GM19467 (cell line): Measurements from ENCODE around the gene ASTL.
A peak's percentile ranks its signal among the peaks of the same experiment; 100 is the strongest.
"Not testable (repeated sequence)": the region's sequence is repeated elsewhere in the genome, so short reads cannot be mapped to it uniquely, and the experiment has no call there.

ENCODE experiments used
- ATAC-seq: cut with Tn5 transposase; IDR thresholded peaks from one replicate; pipeline ENCODE4 v1.9.1; 2021; ENCODE audit warnings: mild to moderate bottlenecking, moderate library complexity; ENCODE audit not compliant: unreplicated experiment

The ASTL gene

DNA sequence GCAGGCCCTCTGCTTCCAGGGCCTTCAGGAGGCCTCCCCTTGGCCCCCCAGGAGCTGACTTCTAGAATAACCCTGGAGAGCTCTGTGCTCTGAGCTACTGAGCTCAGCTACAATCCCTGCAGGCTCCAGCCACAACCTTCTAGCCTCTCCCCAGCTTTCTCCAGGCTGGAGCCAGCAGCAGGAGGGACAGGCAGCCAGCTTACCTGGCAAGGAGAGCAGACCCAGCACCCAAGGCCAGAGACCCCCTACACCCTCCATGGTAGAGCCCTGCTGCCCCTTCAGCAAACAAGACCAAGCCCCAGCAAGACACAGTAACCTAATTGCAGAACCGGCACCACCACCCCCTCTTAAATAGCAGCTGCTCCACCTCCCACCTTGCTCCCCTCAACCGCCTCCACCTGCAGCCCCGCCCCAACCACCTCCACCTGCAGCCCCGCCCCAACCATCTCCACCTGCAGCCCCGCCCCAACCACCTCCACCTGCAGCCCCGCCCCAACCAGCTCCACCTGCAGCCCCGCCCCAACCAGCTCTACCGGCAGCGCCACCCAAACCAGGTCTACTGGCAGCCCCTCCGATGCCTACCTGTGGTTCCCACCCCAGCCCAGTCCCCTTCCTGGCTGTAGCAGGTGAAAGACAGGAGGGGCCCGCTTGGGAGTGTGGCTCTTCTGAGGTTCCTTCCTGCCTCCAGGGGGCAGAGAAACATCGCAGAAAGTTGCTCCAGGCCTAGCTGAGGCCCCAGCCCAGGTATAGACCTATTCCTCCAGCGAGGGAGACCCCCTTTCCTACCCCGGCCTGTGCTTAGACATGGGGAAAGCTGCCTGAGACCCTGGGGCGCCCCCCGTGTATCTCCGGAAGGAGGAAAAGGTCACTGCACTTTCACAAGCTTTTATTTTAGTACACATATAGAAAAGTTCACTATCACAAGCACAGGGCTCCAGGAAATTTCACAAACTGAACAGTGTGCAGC, at the start of gene ASTL:
Gene ASTL, minus strand, starts transcription at position 324 of the 967 bp plus-strand sequence. Its CDS starts 66 bp downstream, at position 258.
- ATAC-seq = no peak

DNA sequence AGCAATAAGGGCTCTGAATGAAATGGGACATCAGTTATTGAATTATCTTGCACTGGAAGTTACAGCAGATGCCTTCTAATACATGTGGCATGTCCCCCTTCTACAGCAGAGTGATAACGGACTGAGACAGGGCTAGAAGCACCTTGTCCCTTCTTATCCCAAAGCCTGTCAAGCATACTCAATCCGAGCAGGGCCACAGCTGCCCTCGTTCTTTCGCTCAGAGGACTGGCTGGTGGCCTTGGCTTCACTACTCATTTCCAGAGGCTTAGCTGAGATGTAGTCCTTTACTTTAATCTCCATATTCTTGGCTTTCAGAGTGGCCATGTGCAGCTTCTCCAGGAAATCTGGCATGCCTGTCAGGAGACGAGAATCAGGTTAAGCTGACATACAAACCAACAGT, 48.3 kb upstream of the ASTL start:
- ATAC-seq = no peak

DNA sequence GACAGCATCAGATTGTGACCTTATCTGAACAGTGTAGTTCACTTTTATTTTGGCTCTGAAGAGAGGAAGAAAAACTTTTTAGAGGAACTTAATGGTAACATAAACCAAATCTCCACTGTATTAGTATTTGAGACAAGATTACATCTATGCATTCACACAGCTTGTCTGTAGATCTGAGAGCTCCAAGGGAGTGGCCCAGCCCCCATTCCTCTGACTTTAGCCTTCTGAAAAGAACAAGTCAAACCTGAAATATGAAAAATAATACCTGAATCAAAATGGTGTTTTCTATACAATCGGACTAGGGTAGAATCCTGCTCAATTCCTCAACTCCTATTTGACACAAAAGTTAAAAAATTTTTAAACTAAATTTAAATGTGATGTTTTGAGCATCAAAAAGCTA, 47.2 kb upstream of the ASTL start:
- no peak for ATAC-seq

DNA sequence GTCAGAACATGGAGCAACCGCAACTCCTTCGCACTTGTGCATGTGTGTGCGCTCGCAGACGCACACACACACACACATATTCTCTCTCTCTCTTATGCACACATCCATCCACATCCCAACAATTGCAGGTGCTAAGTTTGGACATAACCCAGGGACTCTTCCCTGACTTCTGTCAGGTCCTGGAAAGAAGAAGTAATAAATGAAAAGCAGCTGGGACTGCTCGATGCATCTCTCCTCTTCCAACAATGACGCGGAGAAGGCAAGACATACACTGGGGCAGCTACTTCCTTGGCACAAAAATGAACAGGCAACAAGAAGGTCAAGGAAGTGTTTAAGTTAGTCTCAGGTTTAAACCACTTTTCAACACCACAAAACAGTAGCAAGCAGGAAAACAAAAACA, 46.7 kb upstream of the ASTL start:
- ATAC-seq = no peak

DNA sequence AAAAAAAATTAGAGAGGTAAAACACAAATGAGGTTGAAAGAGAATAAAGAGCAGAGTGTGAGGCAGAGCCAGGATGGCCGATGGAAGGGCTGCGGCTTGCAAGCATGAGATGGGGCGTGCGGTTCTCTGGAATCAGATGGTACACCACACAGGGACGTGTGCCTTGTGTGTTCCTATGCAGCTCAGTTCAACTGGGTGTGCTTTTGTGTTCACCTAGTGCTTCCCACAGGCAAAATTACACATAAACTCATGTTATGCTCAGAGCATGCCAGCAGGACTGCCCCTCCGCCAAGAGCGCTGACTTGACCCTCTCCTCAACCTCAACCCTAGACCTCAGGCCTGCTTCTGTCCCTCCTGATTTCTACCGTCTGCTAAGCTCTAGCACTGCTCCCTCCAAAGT, 45.9 kb upstream of the ASTL start:
- ATAC-seq = no peak

DNA sequence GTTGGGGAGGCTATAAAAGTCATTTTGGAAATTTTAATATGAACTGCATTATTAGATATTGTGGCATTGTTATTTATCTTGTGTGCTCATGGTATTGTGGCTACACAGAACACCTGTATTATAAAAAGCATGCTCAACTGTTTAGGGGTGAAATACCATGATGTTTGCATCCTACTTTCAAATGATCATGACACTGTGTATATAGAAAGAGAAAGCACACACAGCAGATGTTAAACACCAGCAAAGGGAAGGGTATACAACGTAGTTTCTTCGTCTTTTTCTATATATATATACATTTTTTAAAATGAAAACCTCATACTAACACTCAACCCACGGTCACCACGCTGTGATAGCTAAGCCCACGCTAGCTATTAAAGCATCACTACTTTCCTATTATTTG, 43.2 kb upstream of the ASTL start:
- no peak for ATAC-seq

DNA sequence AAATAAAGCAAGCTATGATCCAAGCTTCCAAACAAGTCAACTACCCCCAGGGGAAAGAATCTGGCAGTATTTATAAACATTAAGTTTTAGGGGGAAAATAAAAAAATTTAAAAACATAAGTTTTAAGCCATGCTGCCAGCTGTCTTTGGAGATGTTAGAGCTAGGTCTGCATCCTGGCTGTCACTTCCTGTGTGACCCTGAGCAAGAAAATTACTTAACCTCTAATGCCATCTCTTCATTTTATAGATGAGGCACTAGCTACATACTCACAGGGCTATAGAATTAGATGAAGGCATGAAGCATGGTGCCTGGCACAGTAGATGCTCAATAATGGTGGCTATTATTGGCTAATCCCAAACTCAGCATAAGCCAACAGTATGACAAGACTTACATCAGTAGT, 42.2 kb upstream of the ASTL start:
- no peak for ATAC-seq

DNA sequence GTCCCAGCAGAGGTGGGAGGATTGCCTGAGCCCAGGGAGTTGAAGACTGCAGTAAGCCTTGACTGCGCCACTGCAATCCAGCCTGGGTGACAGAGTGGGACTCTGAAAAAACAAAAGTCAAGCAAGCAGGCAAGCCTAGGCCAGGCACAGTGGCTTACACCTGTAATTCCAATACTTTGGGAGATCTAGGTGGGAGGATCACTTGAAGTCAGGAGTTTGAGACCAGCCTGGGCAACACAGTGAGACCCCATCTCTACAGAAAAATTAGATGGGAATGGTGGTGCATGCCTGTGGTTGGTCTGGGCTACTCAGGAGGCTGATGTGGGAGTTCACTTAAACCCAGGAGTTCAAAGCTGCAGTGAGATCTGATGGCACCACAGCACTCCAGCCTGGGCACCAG, 41.7 kb upstream of the ASTL start:
- ATAC-seq = no peak

DNA sequence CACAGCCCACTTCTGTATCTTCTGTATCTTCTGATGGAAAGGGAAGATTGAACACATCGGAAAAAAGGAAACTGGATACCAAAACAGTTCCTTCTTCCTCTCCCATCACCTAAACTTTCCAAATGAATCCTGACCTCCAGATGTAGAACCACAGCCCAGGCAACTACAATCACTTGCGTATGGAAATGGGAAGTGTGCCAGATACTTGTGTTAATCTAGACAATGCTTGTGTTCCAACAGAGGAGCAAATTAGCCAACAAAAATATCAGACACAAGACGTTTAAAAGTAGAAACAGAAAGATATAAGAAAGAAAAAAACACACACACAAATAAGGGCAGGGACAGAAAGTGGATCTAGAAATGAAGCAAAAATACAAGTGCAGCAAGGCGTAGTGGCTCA, 38.4 kb upstream of the ASTL start:
- ATAC-seq = no peak

DNA sequence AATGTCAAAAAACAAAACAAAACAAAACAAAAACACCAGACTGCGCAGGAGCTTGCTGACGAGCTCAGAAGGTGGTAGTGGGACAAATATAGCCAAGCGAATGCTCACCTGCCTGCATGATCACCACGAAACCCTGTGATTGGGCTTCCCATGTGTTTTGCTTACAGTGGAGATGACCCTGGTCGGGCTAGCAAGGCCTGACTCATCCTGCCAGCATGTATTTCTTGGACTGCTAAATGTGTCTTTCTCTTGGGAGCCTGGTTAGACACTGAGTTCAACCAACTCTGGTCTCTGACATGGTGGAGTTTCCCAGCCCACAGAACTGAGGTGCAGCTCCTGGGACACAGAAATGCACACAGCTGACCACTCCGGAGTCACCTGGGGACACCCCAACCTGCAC, 37.6 kb upstream of the ASTL start:
- ATAC-seq = no peak

DNA sequence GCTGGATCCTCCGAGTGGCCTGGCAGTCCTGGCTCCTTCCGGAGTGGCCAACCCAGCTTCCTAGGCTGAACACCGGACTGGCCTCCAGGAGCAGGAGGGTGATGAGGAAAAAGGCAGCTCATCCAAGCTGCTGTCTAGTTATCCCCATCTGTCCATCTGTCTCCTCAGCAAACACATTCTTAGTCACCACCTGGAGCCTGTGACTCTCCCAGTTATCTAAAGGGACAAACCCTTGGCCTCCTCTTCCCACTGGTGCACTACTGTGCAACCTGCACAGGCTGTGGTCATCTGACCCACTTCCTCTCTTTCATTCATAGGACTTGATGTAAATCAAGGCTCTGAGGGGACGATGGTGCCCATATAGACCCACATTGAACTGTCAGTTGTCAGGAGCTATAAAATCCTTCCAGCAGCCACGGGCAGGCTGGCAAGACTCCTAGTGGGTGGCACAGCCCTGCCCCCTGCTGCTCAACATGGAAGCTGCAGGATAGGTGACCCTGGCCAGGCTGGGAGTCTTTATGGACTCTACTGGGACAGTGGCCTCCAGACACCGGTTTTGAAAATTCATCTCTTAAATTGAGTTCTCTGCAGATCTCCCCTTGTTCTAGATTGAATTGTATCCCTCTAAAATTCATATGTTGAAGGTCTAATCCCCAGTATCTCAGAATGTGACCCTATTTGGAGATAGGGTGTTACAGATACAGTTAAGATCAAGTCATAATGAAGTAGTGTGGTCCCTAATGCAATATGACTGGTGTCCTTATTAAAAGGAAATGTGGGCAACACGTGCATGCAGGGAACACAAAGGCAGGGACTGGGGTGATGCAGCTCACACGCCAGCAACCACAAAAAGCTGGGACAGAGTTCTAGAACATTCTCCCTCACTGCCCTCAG, 36.2 kb upstream of the ASTL start:
- peak; percentile 76 for ATAC-seq

DNA sequence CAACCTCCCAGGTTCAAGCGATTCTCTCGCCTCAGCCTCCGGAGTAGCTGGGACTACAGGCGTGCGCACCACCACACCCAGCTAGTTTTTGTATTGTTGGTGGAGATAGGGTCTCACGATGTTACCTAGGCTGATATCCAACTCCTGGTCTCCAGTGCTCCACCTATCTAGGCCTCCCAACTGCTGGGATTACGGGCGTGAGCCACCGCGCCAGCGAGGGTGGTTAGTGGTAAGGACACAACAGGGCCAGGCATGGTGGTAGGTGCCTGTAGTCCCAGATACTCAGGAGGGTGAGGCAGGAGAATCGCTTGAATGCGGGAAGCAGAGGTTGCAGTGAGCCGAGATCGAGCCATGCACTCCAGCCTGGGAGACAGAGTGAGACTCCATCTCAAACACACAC, 33.5 kb upstream of the ASTL start:
- ATAC-seq = no peak

DNA sequence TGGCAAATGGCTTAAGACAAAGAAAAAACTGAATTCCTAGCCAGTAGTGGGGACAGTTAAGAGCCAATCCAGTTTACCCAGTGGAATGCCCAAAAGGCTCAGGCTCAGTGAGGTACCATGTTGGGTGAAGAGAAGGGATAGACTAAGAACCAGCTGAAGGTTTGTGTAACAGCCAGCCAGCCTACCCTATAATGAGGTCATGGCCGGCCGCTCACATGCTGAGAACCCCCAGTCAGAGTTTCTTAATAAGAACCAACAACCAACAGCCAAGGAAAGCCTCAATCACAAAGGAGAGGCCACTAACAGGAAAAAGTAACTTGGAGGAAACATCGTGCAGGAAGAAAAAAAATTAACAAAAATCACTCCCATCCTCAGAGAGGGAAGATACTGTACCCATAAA, 32.3 kb upstream of the ASTL start:
- ATAC-seq = no peak

DNA sequence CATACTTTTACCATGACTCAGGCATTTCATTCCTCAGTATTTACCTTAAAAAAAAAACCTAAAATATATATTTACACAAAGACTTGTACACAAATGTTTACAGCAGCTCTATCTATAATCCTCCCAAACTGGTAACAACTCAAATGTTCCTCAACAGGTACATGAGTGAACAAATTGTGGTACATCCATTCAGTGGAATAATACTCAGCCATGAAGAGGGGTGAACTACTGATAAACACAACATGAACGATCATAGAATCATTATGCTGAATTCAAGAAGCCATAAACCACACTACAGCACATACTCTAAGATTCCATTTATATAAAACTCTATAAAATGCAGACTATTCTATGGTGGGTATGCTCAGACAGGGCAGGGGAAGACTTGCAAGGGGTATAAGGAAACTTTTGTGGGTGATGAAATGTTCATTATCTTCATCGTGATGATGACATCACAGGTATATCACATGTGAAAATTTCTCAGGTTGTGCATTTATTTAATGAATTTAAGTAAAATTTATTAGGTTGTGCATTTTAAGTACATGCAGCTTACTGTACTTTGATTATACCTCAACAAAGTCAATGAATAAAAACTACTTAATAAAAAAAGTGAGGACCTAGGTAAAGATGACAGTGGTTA, 31.7 kb upstream of the ASTL start:
- ATAC-seq = no peak

DNA sequence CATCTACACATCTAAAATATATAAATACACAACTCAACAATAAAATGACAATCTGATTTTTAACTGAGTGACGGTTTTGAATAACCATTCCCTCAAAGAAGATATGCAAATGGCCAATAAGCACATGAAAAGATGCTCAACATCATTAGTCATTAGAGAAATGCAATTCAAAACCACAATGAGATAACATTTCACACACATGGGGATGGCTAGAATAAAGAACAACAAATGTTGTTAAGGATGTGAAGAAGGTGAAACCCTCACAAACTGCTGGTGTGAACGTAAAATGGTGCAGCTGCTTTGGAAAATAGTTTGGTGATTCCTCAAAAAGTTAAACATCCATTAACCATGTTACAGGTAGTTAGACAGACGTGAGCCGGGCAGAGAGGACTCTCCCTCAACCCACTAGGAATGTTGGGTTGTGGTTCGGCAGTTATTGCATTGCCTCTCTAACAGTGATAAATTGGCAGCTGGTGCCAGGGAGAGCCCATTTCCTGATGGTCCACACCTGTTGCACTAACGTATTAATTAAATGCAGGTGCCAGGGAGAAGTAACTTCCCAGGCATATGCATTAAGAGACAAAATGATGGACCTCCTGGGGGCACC, 29.2 kb upstream of the ASTL start:
- no peak for ATAC-seq

DNA sequence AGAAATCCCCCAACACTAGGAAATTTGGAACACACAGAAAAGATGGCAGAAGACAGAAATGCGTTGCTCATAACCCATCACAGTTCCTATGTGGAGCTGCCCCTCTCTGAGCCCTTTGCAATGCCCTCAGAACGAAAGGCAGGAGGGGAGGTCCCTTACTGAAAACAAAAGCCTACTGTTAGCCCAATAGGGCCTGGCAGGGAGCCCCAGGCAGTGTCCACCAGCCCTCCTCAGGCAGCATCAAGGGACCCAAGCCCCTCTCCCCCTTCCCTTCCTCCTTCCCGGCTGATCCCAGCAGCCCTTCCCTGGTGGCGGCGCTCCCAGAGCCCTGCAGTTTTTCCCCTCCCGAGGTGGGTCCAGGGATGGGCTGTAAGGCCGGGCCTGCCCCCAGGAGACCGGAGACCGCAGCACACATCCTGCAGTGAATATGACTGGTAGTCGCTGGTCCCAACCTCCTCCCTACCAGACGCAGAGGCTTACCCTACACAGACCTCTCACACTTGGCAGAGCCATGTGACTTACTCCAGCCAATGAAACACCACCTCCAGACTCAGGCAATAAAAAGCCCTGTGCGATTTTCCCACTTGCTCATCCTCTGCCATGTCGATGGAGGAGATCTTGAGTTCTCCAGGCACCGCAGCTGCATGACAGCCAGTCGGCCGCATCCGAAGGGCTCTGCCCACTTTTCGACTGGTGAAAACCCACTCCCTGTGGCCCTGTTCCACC, 26.3 kb upstream of the ASTL start:
- peak; percentile 64 for ATAC-seq

DNA sequence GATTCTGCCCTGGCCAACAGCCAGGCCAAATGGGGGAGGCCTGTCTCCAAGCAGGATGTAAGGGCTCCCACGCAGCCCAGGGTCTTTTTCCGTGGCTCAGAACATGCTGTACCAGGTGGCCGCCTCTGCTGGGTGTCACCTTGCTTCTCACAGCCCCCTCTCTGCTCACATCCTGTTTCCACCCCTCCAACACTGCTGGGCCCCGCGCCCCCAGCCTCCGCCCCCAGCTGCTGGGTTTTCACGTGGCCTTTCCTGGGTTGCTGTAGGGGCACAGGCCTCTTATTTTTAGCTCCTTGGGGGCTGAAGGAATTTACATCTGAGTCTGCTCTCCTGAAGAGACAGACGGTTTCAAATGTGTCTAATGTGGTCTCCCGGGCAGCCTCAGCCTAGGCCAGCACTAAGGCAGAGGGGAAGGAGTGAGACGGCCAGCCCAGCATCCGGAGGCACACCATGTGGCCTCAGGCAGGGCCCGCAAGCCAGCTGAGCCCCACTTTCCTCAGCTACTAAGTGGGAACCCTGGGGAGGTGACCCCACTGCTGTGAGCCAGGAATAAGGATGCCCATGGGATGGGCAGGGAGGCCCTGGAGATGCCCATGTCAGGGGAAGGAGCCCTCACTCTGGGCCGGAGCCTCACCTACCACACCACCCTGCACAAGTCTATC, 25.6 kb upstream of the ASTL start:
- ATAC-seq = peak; percentile 41

DNA sequence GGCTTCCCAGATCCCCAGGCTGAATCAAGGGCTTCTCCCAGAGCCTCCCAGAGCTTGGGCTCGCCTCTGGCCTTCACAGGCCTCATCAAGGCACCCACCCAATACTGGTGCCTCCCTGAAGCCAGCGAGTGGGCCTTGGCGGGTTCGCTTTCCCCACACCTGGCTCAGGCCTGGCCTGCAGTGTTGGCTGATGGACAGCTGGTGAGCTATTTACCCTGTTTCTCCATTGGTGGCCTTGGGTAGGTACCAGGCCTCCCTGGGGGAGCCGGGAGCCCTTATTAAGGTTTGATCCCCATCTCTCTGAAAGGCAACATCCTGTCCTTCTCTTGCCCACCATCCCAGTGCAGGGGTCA, 25.1 kb upstream of the ASTL start:
- no peak for ATAC-seq

DNA sequence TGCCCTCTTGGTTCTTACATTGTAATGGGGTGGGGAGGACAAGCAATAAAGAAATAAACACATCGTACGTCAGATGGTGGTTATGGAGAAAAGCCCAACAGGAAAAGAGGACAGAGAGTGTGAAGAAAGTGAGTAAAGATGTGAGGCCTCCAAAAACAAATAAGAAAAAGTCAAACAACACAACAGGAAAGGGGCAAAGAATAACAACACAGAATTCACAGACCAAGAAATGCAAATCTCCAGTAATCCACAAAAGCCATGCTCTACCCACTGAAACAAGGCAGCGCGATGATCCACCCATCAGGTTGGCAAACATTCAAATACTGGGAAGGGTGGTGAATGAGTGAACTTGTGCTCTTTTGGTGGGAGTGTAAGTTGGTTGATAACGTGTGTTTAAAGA, 23.6 kb upstream of the ASTL start:
- ATAC-seq = no peak

DNA sequence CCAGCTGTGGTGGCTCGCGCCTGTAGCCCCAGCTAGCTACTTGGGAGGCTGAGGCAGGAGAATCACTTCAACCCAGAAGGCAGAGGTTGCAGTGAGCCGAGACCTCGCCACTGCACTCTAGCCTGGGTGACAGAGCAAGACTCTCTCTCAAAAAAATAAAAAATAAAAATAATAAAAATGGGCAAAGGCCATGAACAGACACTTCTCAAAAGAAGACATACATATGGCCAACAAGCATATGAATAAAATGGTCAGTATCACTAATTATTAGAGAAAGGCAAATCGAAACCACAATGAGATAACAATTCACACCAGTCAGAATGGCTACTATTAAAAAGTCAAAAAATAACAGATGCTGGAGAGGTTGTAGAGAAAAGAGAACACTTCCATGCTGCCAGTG, 22.1 kb upstream of the ASTL start:
- ATAC-seq = not testable (repeated sequence)
